ENCODE data around the gene APAF1.

The APAF1 gene

DNA sequence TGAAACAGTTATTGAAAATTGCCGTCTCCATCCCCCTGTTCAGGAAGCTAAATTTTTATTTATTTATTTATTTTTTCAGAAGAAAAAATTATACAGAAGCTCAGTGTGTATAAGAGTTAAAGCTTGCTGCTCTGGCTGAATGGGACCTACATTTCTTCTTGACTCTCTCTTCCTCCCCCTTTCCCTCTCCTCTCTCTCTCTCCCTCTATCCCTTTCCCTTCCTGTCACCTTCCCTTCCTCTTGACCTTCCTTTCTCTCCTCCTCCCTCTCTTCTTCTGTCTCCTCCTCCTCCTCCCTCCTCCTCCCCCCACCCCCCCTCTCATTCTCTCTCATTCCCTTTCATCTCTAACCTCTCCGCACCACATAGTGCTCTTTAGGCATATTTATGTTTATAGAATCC, 39.1 kb downstream of the APAF1 start:
- H3K4me3 ChIP-seq (ENCODE audit: low read depth, low read length) = no peak overlapping the region

DNA sequence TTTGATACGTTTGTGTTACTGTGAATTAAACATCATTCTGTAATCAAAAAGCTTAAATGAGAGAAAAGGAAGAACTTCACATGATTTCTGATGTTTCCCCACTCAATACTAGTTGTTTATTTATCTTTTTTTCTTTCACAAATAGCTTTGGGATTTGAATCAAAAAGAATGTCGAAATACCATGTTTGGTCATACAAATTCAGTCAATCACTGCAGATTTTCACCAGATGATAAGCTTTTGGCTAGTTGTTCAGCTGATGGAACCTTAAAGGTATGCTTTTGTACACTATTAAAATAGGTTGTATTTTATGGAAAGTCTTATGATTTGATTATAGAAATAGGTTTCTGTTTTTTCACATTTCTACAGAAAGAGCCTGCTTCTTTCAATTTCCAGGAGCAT, 41.5 kb downstream of the APAF1 start:
- no peak overlapping the region for H3K4me3 ChIP-seq (ENCODE audit: low read depth, low read length)
- TF ChIP-seq, protein P1, sequence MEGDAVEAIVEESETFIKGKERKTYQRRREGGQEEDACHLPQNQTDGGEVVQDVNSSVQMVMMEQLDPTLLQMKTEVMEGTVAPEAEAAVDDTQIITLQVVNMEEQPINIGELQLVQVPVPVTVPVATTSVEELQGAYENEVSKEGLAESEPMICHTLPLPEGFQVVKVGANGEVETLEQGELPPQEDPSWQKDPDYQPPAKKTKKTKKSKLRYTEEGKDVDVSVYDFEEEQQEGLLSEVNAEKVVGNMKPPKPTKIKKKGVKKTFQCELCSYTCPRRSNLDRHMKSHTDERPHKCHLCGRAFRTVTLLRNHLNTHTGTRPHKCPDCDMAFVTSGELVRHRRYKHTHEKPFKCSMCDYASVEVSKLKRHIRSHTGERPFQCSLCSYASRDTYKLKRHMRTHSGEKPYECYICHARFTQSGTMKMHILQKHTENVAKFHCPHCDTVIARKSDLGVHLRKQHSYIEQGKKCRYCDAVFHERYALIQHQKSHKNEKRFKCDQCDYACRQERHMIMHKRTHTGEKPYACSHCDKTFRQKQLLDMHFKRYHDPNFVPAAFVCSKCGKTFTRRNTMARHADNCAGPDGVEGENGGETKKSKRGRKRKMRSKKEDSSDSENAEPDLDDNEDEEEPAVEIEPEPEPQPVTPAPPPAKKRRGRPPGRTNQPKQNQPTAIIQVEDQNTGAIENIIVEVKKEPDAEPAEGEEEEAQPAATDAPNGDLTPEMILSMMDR (IDR thresholded peaks at IDR 0.05; ENCODE audit: low read depth, low read length) = no peak
- in situ Hi-C loops (cut with HindIII; ENCODE audit: low sequenced_read_pairs) = no loop called here
- DNase-seq (ENCODE audit: low read depth, low spot score) = no peak

More for the DNA sequence above, 39.1 kb downstream of the APAF1 start:
- TF ChIP-seq, protein P1 (IDR thresholded peaks at IDR 0.05; ENCODE audit: low read depth, low read length) = no peak
- DNase-seq (ENCODE audit: low read depth, low spot score) = no peak
- in situ Hi-C loops (cut with HindIII; ENCODE audit: low sequenced_read_pairs) = no loop called here

DNA sequence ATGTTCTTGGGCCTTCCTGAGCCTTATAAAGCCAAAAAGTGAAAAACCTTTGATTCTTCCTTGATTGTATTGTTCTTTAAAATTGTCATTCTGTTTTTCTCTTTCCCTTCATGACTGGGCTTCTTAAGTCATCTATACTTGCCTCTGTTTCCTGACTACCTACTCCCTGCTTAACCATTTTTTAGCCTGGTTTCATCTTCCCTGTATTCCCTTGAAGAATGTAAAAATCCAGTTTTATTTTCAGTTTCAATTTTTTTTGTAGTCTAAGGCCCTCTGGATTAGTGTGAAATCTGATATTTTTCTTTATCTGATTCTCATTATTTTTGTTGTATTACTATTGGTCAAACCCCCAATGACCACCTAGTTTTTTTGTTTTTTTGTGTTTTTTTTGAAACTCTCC, 46.3 kb downstream of the APAF1 start:
- TF ChIP-seq, protein P1 (IDR thresholded peaks at IDR 0.05; ENCODE audit: low read depth, low read length) = no peak
- in situ Hi-C loops (cut with HindIII; ENCODE audit: low sequenced_read_pairs) = no loop called here
- H3K4me3 ChIP-seq (ENCODE audit: low read depth, low read length) = no peak overlapping the region
- no peak for DNase-seq (ENCODE audit: low read depth, low spot score)

GRCh38 chr12:98696036-98696646, 51.1 kb downstream of the APAF1 start:
- TF ChIP-seq, protein P1 (IDR thresholded peaks at IDR 0.05; ENCODE audit: low read depth, low read length) = no peak
- H3K4me3 ChIP-seq (ENCODE audit: low read depth, low read length) = no peak overlapping the region
- in situ Hi-C loops (cut with HindIII; ENCODE audit: low sequenced_read_pairs) = no loop called here
- DNase-seq (ENCODE audit: low read depth, low spot score) = no peak

GRCh38 chr12:98697209-98697608, 52.1 kb downstream of the APAF1 start:
- TF ChIP-seq, protein P1 (IDR thresholded peaks at IDR 0.05; ENCODE audit: low read depth, low read length) = no peak
- DNase-seq (ENCODE audit: low read depth, low spot score) = no peak
- in situ Hi-C loops (cut with HindIII; ENCODE audit: low sequenced_read_pairs) = no loop called here
- H3K4me3 ChIP-seq (ENCODE audit: low read depth, low read length) = no peak overlapping the region

- in situ Hi-C loops (cut with HindIII; ENCODE audit: low sequenced_read_pairs) = no loop called here
- TF ChIP-seq, protein P1 (IDR thresholded peaks at IDR 0.05; ENCODE audit: low read depth, low read length) = peak; percentile 77
These were observed 53.7 kb downstream of the APAF1 start for GRCh38 chr12:98698603-98699463.

More at GRCh38 chr12:98698603-98699463, 53.7 kb downstream of the APAF1 start:
- peak; percentile 72 for DNase-seq (ENCODE audit: low read depth, low spot score)
- H3K4me3 ChIP-seq (ENCODE audit: low read depth, low read length) = no peak overlapping the region

All from astrocyte of the spinal cord (primary cell).